Bronchial epithelial cell (primary cell): Measurements from ENCODE around the gene ABCC4. TPM values are rescaled to one million over a fixed set of nuclear protein-coding genes. Genes with fewer than 3 reads are reported as not detected.
A peak's percentile ranks its signal among the peaks of the same experiment; 100 is the strongest.

Source experiments
- DNase-seq: peaks from one replicate; pipeline ENCODE4 v3.0.0-alpha.2; 2010; ENCODE audit warnings: low read depth
- FAIRE-seq: peaks from 2 replicates; lab custom pipeline; 2011; peaks lifted over from hg19 to GRCh38; lab: Jason Lieb, UNC
- H3K27me3 ChIP-seq: 2 replicates; pipeline ENCODE4 v1.5.1; 2011; ENCODE audit warnings: low read length; ENCODE audit not compliant: control insufficient read depth, insufficient read depth
- H3K36me3 ChIP-seq: 2 replicates; pipeline ENCODE4 v1.5.1; 2011; ENCODE audit warnings: low read length; ENCODE audit not compliant: control insufficient read depth, insufficient read depth
- H3K4me3 ChIP-seq: 2 replicates; pipeline ENCODE4 v1.5.1; 2011; ENCODE audit warnings: mild to moderate bottlenecking, low read depth, low read length, control low read depth
- total RNA-seq: library from RNA; depleted of rRNA; stranded (reverse); fragments of >200 nt; gene quantifications from 2 replicates; pipeline ENCODE4 v1.2.1, GENCODE V29; 2014
- TF ChIP-seq, protein P1 (sequence below): IDR thresholded peaks from 2 replicates; pipeline ENCODE4 v1.5.1; 2011; ENCODE audit warnings: mild to moderate bottlenecking, moderate library complexity, low read length, control low read depth, inconsistent platforms; ENCODE audit not compliant: insufficient read depth, severe bottlenecking

ABCC4 gene
- total RNA-seq, 1 donor from 2014 or later = 6.8 TPM

DNA sequence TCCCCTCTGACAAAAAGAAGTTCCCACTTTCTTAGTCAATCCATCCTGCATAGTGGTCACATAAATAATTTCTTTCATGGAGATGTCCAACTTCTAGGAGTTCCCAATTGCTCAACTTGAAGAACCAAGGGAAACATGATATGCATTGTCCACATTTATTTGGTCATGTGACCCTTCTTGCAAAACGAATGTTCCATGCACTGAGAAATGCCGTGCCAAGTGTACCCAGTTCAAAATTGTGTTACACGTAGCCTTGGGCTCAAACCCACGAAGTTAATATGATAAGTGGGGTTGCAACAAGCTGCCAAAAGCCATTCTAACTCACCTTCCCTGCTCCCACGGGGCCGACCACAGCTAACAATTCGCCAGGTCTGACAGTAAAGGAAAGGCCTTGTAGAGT lies 113.1 kb downstream of the ABCC4 start:
- TF ChIP-seq, protein P1, sequence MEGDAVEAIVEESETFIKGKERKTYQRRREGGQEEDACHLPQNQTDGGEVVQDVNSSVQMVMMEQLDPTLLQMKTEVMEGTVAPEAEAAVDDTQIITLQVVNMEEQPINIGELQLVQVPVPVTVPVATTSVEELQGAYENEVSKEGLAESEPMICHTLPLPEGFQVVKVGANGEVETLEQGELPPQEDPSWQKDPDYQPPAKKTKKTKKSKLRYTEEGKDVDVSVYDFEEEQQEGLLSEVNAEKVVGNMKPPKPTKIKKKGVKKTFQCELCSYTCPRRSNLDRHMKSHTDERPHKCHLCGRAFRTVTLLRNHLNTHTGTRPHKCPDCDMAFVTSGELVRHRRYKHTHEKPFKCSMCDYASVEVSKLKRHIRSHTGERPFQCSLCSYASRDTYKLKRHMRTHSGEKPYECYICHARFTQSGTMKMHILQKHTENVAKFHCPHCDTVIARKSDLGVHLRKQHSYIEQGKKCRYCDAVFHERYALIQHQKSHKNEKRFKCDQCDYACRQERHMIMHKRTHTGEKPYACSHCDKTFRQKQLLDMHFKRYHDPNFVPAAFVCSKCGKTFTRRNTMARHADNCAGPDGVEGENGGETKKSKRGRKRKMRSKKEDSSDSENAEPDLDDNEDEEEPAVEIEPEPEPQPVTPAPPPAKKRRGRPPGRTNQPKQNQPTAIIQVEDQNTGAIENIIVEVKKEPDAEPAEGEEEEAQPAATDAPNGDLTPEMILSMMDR = no peak
- Histone ChIP-seq H3K4me3 (no peak overlapping the region), H3K27me3 (no peaks in the 10 kb centered on the region), H3K36me3 (no peaks in the 10 kb centered on the region)
- DNase-seq (no peak), FAIRE-seq (peak; percentile 36)

DNA sequence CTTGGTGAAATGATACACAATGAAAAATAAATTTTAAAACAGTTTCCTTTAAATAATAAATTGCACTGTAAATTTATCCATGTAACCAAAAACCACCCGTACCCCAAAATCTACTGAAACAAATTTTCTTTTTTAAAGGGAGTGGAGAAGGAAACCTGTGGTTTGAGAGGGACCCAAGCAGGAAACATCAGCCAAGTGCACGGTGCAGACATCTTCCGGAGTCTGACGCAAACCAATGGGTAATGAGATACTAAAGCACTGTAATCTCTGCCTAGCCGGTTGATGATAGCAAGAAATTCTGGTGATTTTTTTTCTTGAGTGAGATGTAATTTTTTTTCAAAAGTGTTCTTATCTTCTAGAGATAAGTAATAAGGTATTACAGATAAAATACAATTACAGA lies 115.4 kb downstream of the ABCC4 start:
- no peak overlapping the region for H3K4me3 ChIP-seq
- H3K36me3 ChIP-seq = no peaks in the 10 kb centered on the region
- no peaks in the 10 kb centered on the region for H3K27me3 ChIP-seq
- FAIRE-seq = no peak
- TF ChIP-seq, protein P1 = no peak
- no peak for DNase-seq

DNA sequence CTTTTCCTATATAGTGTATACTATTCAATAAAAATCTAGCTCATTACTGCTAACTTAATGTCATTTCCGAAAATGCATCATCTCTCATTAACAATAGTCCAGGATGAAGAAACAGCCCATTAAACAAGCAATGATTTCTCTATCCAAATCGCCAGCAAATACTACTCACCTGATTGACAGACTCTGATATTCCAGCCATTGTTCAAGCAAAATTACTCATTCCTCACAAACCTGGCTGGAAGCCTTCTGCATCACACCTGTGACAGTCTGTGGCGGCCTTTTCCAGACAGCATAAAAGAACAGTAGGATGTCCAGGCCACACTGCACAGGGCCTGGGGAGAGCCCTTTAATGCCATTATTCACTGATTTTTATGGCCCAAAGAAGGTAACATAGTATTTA lies 115.9 kb downstream of the ABCC4 start:
- Histone ChIP-seq H3K36me3 (no peaks in the 10 kb centered on the region), H3K4me3 (no peak overlapping the region), H3K27me3 (no peaks in the 10 kb centered on the region)
- no peak for FAIRE-seq
- DNase-seq = peak; percentile 53
- TF ChIP-seq, protein P1 = no peak

DNA sequence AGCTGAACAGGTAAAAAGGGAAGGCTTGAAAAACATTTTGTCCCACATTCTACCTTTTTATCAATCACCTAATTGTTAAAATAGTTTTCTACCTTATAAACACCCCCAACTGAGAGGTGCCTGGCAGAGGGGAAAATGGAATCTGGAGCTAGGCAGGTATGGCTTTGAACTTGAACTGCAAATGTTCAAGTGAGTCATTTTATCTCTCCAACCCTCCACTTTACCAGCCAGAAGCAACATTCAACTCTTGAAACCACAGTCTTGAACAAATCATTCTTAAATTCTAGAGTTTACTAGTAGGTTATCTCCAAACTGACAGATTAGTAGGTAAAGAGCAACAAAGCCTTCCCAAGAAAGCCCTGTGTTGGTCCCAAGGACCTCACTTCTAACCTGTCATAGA lies 116.9 kb downstream of the ABCC4 start:
- H3K4me3 ChIP-seq = no peak overlapping the region
- no peak for DNase-seq
- no peaks in the 10 kb centered on the region for H3K27me3 ChIP-seq
- no peaks in the 10 kb centered on the region for H3K36me3 ChIP-seq
- no peak for FAIRE-seq
- TF ChIP-seq, protein P1 = no peak

GRCh38 chr13:95182570-95183265 lies 118.5 kb downstream of the ABCC4 start:
- DNase-seq (no peak), FAIRE-seq (no peak)
- Histone ChIP-seq H3K4me3 (no peak overlapping the region), H3K27me3 (no peaks in the 10 kb centered on the region), H3K36me3 (no peaks in the 10 kb centered on the region)
- TF ChIP-seq, protein P1 = no peak

DNA sequence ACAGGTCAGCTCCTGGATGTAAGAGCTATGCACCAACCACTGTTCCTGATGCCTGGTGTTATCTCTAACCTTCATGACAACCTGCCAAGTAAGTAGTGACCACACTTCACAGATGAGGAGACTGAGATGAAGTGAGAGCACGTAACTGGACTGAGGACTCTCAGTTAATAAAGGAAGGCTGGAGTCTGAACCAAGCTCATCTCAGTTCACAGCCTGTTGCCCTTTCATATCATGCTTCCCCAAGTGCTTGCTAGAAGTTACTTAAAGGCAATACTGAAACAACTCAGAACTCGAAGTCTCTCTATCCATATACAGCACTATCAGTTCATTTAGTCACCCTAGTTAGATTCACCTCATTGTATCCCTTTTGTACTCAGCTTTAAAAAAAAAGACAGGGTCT lies 119.7 kb downstream of the ABCC4 start:
- no peak overlapping the region for H3K4me3 ChIP-seq
- H3K36me3 ChIP-seq = no peaks in the 10 kb centered on the region
- no peak for DNase-seq
- no peaks in the 10 kb centered on the region for H3K27me3 ChIP-seq
- no peak for FAIRE-seq
- TF ChIP-seq, protein P1 = no peak
